PC-3 (cell line): ENCODE results near the gene GPR89A. TPM values are rescaled to one million over a fixed set of nuclear protein-coding genes. Genes with fewer than 3 reads are reported as not detected.
"Not testable (repeated sequence)": the region's sequence is repeated elsewhere in the genome, so short reads cannot be mapped to it uniquely, and the experiment has no call there.

Experiments
- ATAC-seq: fragments of 200-7000 bp; cut with Tn5 transposase; 2 replicates; pipeline ENCODE4 v1.9.1; 2020; ENCODE audit warnings: mild to moderate bottlenecking, moderate library complexity
- BruUV-seq: library from RNA; stranded (reverse); fragments of 400-500 nt; replicated peaks from 2 replicates; lab custom pipeline; 2021; lab: Mats Ljungman, UMichigan
- CTCF ChIA-PET: fragments of 300-600 bp; sonication (Branson Sonifier 250); formaldehyde crosslinking; loops from one replicate; lab custom pipeline; 2022; ENCODE audit warnings: antibody characterized with exemption; lab: Charles Lee
- POLR2A ChIA-PET: fragments of 300-600 bp; sonication (Branson Sonifier 250); formaldehyde crosslinking; loops from one replicate; lab custom pipeline; 2022; ENCODE audit warnings: antibody characterized with exemption; ENCODE audit not compliant: unreplicated experiment; lab: Charles Lee
- DNase-seq: peaks from one replicate; pipeline ENCODE4 v3.0.0-alpha.2; 2015
- H2AFZ ChIP-seq: fragments of 300-600 bp; sonication (generic); 2 replicates; pipeline ENCODE4 v1.6.0; 2016; ENCODE audit warnings: antibody characterized with exemption, low read length
- H3F3A ChIP-seq: fragments of 300-600 bp; sonication (generic); one replicate; pipeline ENCODE4 v1.6.0; 2017; ENCODE audit warnings: antibody characterized with exemption, low read length, control low read depth, mild to moderate bottlenecking; ENCODE audit not compliant: unreplicated experiment
- H3K27ac ChIP-seq: fragments of 300-600 bp; sonication (generic); 2 replicates; pipeline ENCODE4 v1.5.1; 2016; ENCODE audit warnings: mild to moderate bottlenecking, low read length
- H3K27me3 ChIP-seq: fragments of 300-600 bp; sonication (generic); 2 replicates; pipeline ENCODE4 v1.6.1; 2016; ENCODE audit warnings: low read length, mixed read lengths
- H3K36me3 ChIP-seq: fragments of 300-600 bp; sonication (generic); 2 replicates; pipeline ENCODE4 v1.6.1; 2016; ENCODE audit warnings: low read depth, mixed run types, low read length, mixed read lengths
- H3K4me1 ChIP-seq: fragments of 300-600 bp; sonication (generic); 2 replicates; pipeline ENCODE4 v1.5.1; 2016; ENCODE audit warnings: low read length; ENCODE audit not compliant: insufficient read depth
- H3K4me2 ChIP-seq: fragments of 300-600 bp; sonication (generic); 2 replicates; pipeline ENCODE4 v1.6.0; 2016; ENCODE audit warnings: low read length
- H3K4me3 ChIP-seq: fragments of 300-600 bp; sonication (generic); 2 replicates; pipeline ENCODE4 v1.5.1; 2016; ENCODE audit warnings: mild to moderate bottlenecking, low read length, mixed read lengths
- H3K79me2 ChIP-seq: fragments of 300-600 bp; sonication (generic); 2 replicates; pipeline ENCODE4 v1.6.1; 2017; ENCODE audit warnings: low read length, mixed read lengths
- H3K9ac ChIP-seq: fragments of 300-600 bp; sonication (generic); 2 replicates; pipeline ENCODE4 v1.6.0; 2016; ENCODE audit warnings: mild to moderate bottlenecking, low read length
- H3K9me2 ChIP-seq: fragments of 300-600 bp; sonication (generic); replicated peaks from 2 replicates; pipeline ENCODE4 v1.6.1; 2016; ENCODE audit warnings: mixed run types, low read length, mixed read lengths
- H3K9me3 ChIP-seq: fragments of 300-600 bp; sonication (generic); 2 replicates; pipeline ENCODE4 v1.6.1; 2016; ENCODE audit warnings: low read length, mixed read lengths
- H4K20me1 ChIP-seq: fragments of 300-600 bp; sonication (generic); 2 replicates; pipeline ENCODE4 v1.6.1; 2016; ENCODE audit warnings: low read length, mixed read lengths
- intact Hi-C: fragments of 100-400 bp; cut with micrococcal nuclease; formaldehyde crosslinking; loops from 2 replicates; pipeline ENCODE4 v1.9.0; 2023
- total RNA-seq: library from RNA; depleted of rRNA; stranded (reverse); fragments of >200 nt; gene quantifications from 2 replicates; pipeline ENCODE4 v1.2.3, GENCODE V29; 2014

GPR89A gene
- total RNA-seq, 1 experiment from 2014 or later, result 47.9 TPM

DNA sequence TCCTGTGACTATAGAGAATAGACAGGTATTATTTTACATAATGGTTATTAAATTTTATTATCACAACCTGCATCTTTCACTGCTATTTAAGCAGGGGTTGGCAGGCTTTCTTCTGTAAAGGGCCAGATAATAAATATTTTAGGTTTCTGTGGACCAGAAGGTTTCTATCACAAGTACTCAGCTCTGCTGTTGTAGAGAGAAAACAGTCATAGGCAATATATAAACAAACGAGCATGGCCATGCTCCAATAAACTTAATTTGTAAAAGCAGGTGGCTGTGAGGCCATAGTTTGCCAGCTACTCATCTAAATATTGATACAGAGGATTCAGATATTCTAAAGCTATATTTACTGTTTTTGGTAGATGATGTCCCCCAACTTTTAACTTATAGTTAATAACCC is 12.3 kb downstream of the GPR89A start:
- H3K27me3 ChIP-seq, H3K9me3 ChIP-seq, ATAC-seq, BruUV-seq, H2AFZ ChIP-seq, POLR2A ChIA-PET, H3K4me3 ChIP-seq, H3K36me3 ChIP-seq, CTCF ChIA-PET, H3K9me2 ChIP-seq, H3F3A ChIP-seq, H3K4me2 ChIP-seq, H3K79me2 ChIP-seq, H4K20me1 ChIP-seq, H3K9ac ChIP-seq, intact Hi-C loops, DNase-seq, H3K4me1 ChIP-seq, H3K27ac ChIP-seq: not testable (repeated sequence)

DNA sequence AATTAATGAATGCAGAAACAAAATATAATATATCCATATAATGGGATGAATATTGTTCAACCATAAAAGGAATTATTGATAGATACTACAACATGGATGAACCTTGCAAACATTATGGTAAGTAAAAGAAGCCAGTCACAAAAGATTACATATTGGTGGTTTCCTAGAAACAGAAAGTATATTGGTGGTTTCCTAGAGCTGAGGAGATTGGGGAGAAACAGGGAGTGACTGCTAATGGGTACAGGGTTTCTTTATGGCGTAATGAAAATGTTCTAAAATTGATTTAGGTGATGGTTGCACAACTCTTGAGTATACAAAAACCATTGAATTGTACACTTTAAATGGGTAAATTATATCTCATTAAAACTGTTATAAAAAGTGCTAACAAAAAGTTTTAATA is 14.4 kb downstream of the GPR89A start:
- H3F3A ChIP-seq, H3K4me1 ChIP-seq, intact Hi-C loops, H3K4me2 ChIP-seq, H3K79me2 ChIP-seq, H3K9me2 ChIP-seq, H4K20me1 ChIP-seq, ATAC-seq, POLR2A ChIA-PET, H2AFZ ChIP-seq, H3K36me3 ChIP-seq, H3K27me3 ChIP-seq, BruUV-seq, H3K9me3 ChIP-seq, H3K4me3 ChIP-seq, H3K9ac ChIP-seq, CTCF ChIA-PET, H3K27ac ChIP-seq, DNase-seq: not testable (repeated sequence)

DNA sequence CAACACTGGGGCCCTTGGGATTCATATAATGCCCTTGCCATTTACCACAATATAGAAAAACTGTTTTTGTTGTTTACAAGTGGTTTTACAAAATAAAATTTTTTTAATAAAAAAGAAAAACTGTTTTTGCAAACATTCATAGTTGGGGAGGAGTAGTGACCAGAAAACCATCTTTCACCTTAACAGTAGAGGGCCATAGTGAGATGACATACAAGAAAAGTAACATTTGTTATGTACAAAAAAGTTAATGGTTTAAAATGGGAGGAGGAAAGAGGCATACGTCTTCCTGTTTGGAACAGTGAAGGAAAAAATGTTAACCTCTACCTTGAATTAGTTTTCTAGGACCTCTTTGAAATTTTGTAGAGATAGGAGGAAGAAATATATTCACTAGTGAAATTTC is 28.4 kb downstream of the GPR89A start:
- intact Hi-C loops, H3K36me3 ChIP-seq, H3F3A ChIP-seq, H4K20me1 ChIP-seq, H3K4me3 ChIP-seq, POLR2A ChIA-PET, DNase-seq, H3K27ac ChIP-seq, H3K27me3 ChIP-seq, H3K79me2 ChIP-seq, H3K9ac ChIP-seq, H3K4me1 ChIP-seq, H2AFZ ChIP-seq, H3K9me3 ChIP-seq, CTCF ChIA-PET, H3K9me2 ChIP-seq, H3K4me2 ChIP-seq, BruUV-seq: not testable (repeated sequence)
- ATAC-seq, result 0 out of 2 replicates have a peak, but pooled peaks have one; percentile 48

DNA sequence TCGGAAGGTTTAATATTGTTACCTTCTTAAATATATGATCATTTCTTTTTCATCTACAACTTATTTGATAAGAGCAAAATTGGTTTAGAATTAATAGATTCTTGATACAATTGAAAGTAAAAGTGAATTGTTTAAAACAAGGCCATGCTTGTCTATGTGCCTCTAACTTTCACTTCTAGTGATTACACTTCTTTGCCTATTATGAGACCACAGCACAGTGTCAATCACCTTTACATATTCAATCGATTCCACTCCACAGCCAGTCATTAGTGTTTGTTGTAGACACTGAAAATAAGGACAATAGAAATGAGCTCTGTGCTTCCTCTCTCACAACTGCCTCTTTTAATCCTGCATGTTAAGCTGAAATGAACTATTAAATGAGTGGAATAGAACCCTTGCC is 34.1 kb downstream of the GPR89A start:
- H3K9me2 ChIP-seq, ATAC-seq: not testable (repeated sequence)

DNA sequence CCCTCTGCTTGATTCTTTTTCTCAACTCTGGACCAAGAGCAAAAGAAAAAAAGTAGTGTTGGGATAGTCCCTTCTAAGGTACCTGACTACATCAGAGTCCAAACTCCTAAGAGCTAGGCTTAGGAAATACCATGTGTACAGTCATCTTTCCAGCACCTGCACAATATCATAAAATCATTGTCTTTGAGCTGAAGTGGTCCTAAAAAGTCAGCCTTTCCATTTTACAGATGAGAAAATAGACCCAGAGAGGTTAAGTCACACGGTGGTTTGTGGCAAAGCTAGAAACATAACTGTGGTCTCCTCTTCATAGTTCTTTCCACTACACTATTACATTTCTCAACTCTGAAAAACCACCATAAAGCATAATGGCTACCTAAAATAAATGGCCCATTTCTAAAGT is 36.2 kb downstream of the GPR89A start:
- H3K9me2 ChIP-seq, intact Hi-C loops, H3K36me3 ChIP-seq, BruUV-seq, H3K4me3 ChIP-seq, H3K9me3 ChIP-seq, H3K4me1 ChIP-seq, H2AFZ ChIP-seq, H3F3A ChIP-seq, DNase-seq, H3K27me3 ChIP-seq, H3K4me2 ChIP-seq, ATAC-seq, CTCF ChIA-PET, POLR2A ChIA-PET, H4K20me1 ChIP-seq, H3K27ac ChIP-seq, H3K79me2 ChIP-seq, H3K9ac ChIP-seq: not testable (repeated sequence)

More for the DNA sequence above, 34.1 kb downstream of the GPR89A start:
- intact Hi-C loops, CTCF ChIA-PET, H3F3A ChIP-seq, H2AFZ ChIP-seq, H3K36me3 ChIP-seq, DNase-seq, H3K9me3 ChIP-seq, H3K79me2 ChIP-seq, H3K27ac ChIP-seq, H4K20me1 ChIP-seq, H3K27me3 ChIP-seq, POLR2A ChIA-PET, H3K4me2 ChIP-seq, H3K4me1 ChIP-seq, H3K4me3 ChIP-seq, BruUV-seq, H3K9ac ChIP-seq: not testable (repeated sequence)

DNA sequence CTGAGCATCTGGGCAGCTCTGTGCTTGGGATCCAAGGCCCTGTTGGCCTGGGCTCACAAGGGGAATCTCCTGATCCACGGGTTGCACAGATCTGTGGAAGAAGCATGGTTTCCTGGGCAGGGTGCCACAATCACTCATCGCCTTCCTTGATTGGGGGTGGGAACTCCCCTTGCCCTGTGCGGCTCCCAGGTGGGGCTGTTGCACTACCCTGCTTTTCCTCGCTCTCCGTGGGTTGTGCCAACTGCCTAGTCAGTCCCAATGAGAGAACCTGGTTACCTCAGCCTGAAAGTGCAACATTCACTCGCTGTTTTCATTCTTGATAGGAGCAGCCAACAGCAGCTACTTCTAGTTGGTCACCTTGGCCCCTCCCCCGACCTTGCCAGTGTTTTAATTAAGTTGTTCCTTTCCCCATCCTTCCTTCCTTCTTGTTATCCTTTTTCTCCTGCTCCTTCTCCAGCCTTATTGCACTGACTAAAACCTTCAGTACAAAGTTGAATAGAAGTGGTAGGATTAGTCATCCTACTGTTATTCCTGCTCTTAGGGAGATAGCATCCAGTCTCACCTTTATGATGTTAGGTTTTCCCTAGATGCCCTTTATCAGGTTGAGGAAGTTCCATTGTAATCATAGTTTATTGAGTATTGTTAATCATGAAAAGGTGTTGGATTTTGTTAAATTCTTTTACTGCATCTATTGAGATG is 48.6 kb downstream of the GPR89A start:
- DNase-seq (peak; percentile 4), ATAC-seq (peak; percentile 53)
- H3K4me2 ChIP-seq, H3K79me2 ChIP-seq, H3K9me2 ChIP-seq, BruUV-seq, H3K27ac ChIP-seq, H3K9me3 ChIP-seq, H4K20me1 ChIP-seq, POLR2A ChIA-PET, H3F3A ChIP-seq, H3K9ac ChIP-seq, H2AFZ ChIP-seq, H3K36me3 ChIP-seq, CTCF ChIA-PET, H3K27me3 ChIP-seq, H3K4me1 ChIP-seq, H3K4me3 ChIP-seq, intact Hi-C loops: not testable (repeated sequence)

DNA sequence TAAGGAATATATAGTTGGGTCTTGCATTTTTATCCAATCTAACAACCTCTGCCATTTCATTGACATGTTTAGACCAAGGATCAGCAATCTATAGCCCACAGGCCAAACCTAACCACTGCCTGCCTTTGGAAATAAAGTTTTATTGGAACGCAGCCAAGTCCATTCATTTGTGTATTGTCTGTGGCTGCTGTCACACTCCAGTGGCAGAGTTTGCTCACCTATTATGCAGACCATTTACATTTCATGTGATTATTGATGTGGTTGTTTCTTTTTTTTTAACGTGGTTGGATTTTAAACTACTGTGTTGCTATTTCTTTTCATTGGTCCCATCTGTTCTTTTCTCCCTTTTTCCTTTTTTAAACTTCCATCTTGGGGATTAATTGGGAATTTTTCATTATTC is 54.7 kb downstream of the GPR89A start:
- H2AFZ ChIP-seq, H3K27me3 ChIP-seq, H3K4me1 ChIP-seq, H3K27ac ChIP-seq, POLR2A ChIA-PET, H3K9ac ChIP-seq, H3K9me3 ChIP-seq, H3F3A ChIP-seq, H3K4me2 ChIP-seq, BruUV-seq, H3K79me2 ChIP-seq, H3K9me2 ChIP-seq, intact Hi-C loops, H4K20me1 ChIP-seq, CTCF ChIA-PET, H3K4me3 ChIP-seq, H3K36me3 ChIP-seq: not testable (repeated sequence)
- peak; percentile 19 for DNase-seq
- peak; percentile 64; the same call in 1 of the 2 replicates for ATAC-seq
